ENCODE results near the gene OR51F1.

GRCh38 chr11:4740735-4741134, 29.0 kb downstream of the OR51F1 start:
- TF ChIP-seq POLR2AphosphoS5 (IDR thresholded peaks at IDR 0.05) (no peak), CTCF (IDR thresholded peaks at IDR 0.05 in 8 of 11, conservative IDR thresholded peaks at IDR 0.05 in 3 of 11) (no peak)

Data from spleen (tissue), 7 donors.